GM18498 (cell line): Measurements from ENCODE around the gene CD4.
"Not testable (repeated sequence)": the region's sequence is repeated elsewhere in the genome, so short reads cannot be mapped to it uniquely, and the experiment has no call there.

Experiments used
- ATAC-seq: cut with Tn5 transposase; IDR thresholded peaks from one replicate; pipeline ENCODE4 v1.9.1; 2021; ENCODE audit warnings: mild to moderate bottlenecking, moderate library complexity; ENCODE audit not compliant: unreplicated experiment

The CD4 gene

DNA sequence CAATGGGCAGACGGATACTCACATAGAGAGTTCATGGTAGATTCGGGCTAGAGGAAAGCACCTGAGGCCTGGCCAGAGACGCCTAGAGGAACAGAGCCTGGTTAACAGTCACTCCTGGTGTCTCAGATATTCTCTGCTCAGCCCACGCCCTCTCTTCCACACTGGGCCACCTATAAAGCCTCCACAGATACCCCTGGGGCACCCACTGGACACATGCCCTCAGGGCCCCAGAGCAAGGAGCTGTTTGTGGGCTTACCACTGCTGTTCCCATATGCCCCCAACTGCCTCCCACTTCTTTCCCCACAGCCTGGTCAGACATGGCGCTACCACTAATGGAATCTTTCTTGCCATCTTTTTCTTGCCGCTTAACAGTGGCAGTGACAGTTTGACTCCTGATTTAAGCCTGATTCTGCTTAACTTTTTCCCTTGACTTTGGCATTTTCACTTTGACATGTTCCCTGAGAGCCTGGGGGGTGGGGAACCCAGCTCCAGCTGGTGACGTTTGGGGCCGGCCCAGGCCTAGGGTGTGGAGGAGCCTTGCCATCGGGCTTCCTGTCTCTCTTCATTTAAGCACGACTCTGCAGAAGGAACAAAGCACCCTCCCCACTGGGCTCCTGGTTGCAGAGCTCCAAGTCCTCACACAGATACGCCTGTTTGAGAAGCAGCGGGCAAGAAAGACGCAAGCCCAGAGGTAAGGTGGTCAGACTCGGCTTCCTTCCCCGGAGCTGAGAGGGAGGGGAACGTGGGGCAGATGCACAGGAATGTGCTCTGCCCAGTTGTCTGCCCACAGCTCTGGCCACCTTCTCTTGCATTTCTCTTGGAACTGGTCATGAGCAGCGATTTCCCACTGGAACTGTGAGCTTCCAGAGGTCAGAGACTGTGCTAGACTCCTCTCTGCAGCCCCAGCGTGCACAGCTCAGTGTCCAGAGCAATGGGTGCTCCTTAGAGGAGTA is at the start of gene CD4:
Gene CD4 (plus strand): TSS at position 557 of the 953 bp plus-strand sequence. CDS start 10,611 bp downstream, outside the sequence.
- no peak for ATAC-seq

DNA sequence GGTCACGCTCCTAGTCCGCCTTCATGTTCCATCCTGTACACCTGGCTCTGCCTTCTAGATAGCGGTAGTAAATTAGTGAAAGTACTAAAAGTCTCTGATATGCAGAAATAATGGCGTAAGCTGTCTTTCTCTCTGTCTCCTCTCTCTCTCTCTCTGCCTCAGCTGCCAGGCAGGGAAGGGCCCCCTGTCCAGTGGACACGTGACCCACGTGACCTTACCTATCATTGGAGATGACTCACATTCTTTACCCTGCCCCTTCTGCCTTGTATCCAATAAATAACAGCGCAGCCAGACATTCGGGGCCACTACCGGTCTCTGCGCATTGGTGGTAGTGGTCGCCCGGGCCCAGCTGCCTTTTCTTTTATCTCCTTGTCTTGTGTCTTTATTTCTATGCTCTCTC is 47.2 kb upstream of the CD4 start:
- ATAC-seq = not testable (repeated sequence)

DNA sequence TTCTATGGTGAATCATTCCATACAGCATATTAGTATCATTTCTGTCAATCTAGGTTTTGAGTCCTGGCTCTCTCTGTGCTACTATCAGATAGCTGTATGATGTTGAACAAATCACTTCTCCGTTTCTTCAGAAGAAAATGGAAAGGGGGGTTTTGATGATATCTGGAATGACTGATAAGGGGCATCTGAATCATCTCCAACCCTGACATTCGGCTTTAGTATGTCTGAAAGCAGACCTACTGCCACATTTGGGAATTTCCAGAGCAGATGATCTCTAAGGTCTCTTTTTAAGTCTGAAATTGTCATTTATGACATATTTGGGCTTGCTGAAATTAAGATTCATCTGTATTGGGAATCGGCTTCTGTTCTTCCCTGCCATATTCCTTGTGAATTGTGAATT is 46.5 kb upstream of the CD4 start:
- no peak for ATAC-seq

DNA sequence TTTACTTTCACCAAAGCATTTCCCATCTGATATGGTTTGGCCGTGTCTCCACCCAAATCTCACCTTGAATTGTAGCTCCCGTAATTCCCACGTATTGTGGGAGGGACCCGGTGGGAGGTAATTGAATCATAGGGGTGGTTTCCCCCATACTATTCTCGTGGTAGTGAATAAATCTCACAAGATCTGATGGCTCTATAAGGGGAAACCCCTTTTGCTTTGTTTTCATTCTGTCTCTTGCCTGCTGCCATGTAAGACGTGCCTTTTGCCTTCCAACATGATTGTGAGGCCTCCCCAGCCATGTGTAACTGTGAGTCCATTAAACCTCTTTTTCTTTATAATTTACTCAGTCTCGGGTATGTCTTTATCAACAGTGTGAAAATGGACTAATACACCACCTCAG is 46.0 kb upstream of the CD4 start:
- ATAC-seq = not testable (repeated sequence)

DNA sequence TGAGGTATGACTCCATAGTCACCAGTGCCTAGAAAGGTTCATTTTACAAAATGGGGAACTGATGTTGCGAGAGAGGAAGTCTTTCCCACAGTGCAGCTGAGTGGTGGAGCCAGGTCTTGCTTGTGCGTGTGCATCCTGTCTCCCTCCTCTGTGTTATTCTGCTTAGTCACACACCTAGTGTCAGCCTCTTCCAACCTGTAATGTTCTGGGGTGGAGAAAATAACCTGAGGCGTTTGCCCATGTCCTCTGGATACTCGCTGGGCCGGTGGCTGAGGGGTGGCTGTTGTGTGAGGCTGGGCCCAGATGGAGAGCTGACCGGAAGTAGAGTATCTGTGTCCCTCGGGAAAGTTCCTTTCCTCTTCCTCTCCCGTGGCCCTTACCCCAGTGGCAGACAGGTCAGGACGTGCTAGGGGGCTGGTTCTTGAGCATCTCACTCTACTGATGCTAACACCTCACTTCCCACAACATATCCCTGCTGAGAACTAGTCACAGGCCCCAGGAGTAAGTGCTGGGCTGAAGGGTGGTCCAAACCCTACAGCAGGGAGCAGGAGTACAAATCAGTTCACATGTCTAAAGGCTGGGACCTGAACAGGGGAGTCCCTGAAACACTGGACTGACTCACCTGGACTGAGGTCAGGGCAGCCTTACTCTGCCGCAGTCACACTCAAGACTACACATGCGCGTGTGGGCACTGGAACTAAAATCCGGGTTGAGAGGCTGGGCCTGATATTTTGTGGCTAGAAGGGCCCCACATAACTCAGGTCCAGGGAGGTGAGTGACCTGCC is 43.4 kb upstream of the CD4 start:
- no peak for ATAC-seq

DNA sequence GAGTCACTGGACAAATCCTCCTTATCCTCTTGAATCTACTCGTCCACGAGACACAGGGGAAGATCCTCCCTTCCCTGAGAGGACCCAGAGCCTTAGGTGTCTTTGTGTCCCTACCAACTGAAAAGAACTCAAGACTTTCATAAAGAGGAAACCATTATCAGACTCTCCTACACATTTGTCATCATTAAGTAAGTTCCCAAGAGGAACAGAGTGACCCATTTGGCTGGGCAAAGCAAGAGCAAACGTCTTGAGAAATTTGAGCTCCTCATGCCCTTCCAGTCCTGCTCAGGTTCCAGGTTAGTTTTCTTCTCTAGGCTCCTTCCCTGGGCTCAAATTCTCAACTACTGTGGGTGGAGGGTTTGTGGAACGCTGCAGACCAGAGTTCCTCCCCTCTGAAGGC is 42.1 kb upstream of the CD4 start:
- no peak for ATAC-seq

DNA sequence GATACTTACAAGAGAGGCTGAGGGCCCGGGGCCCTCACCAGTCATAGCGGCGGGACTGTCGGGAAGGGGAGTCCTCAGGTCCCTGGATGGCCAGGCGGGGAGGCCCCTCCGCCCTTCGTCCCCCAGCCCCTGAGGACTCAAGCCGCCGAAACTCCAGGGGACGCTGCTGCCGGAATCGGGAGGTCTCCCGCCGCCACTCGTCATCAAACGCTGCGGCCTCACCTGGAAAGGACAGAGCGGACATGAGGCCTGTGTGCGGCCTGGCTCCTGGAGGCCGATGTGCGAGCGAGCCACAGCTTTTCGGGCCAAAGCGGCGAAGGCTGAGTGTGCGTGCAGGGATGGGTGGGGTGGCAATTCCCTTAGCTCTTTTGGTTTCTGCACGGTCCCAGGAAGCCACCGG is 40.6 kb upstream of the CD4 start:
- ATAC-seq = no peak

DNA sequence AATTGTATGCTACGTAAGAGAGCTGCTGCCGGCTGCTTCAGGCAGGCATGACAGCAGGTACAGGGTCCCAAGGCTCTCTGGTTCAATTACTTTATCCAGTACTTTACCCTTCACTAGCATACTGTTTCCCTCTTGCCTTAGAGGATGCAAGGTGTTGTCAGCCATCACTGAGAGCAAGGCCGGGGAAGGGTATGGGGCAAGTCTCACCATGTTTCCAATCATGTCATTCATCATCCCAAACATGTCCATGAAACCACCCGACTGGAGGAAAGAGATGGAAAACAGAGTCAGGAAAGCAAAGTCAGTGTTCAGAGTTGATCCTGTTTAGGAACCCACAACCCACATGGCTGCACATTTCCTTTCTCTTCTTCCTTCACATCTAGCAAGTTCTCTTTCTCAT is 38.8 kb upstream of the CD4 start:
- no peak for ATAC-seq

DNA sequence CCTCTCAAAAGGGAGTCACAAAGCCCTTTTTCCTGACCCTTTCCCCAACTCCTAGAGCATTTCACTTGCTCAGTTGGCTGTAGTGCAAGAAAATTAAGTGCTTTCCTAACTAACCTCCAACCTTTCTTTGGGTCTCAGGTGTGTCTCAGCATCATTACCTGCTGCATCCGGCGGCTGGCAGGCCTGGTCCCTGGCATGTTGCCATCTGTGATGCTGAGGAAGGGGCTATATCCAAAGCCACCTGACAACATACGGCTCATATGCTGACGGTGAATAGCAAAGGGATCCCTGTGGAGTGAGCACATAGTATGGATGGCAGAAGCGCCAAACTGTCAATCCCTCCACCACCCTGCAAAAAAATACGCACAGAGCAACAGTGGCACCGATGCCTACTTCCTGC is 37.6 kb upstream of the CD4 start:
- no peak for ATAC-seq

DNA sequence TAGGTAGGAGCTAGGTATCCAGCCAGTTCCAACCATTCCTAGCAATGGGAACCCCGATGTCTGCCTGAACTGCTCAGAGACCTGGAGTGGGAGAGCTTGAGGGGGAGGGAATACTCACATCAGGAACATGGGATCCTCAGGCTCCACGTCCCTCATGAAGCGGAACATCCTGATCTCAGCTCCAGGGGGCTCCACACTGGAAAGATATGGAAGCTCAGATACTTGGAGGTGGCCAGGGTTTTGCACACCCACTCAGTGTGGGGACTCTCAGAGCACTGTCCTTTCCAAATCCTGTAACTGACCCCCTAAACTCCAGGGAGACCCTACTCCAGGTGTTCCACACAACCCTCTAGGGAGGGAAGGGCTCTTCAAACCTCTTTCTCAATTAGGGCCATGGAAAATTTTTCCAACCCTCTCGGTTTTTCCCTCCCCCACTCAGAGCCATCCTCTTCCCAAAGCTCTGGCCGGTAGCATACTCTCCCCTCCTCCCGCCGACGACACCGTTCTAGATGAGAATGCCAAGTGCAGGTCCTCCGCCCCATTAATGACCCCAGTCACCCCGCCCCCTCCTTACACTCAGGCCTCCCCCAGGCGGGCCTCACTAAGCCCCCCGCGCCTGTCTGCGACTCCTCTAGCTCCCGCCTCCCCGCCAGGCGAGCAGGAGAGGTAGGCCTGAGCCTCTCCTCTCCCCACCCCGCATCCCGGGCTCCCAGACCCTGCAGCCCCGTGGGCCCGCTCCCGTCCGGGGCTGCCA is 37.0 kb upstream of the CD4 start:
- ATAC-seq = no peak

DNA sequence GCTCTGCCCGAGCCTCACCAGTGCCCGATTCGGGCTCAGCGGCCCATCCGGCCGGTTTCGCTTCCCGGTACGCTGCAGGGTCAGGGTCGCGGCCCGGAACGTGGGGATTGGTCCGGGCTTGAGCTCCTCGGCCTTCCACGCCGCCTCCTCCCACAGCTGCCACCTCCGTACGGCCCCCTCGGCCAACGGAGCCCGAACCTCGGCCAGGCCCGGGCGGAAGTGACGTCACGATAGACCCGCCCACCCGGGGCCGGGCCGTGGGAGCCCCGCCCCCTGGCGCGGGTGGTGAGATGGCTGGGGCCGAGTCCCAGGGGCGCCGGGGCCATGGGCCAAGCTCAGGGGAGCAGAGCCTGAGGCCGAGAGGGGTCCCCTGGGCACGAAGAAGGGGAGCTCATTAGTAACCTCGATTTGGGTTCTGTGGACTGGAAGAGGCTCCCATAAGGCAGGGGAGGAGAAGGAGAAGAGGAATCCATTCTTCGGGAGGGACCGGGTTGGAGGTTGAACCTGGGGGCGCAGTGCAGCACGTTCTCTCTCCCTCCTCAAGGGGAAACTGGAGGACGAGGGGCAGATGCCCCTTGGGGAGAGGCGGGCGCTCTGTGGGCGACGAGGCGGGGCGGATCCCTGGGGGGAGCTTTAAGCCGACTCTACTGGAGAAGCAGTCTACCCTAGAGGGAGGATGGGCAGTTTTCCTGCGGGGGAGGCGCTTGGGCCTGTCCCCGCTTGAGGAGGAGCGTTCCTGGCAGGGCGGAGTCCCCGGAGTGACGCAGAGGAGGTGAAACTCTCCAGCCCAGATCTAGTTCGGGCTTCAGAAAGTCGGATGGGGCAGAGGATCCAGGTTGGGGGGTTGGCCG is 36.2 kb upstream of the CD4 start, which contains the start of gene MLF2:
Gene MLF2 (minus strand): TSS at position 221 of the 851 bp plus-strand sequence. CDS start 807 bp downstream, outside the sequence.
- peak; percentile 91 for ATAC-seq

DNA sequence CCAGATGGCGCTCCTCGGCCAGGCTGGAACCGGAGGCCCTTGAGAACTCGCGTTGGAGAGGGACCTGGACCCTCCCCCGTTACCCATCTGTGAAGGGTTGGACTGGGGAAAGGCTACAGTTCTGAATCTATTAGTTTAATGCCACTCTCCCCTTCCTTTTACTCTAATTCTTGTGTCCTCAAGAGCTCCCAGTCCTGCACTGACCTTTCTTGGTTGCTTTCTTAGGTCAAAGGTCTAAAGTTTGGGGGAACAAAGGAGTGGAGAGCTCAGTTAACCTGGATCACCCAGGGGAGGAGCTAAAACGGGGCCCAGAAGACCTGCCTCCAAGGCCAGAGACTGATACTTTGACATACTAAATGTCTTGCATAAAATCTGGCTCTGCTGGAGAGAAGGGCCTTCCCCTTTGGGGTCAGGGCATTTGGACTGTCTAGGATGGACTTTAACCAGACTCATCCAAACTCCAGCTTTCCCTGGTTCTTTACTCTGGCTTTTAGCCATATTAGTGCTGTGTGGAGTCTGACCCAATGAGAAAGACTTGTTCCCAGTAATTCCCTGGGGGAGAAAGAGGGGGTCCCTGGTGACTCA is 35.5 kb upstream of the CD4 start:
- no peak for ATAC-seq

DNA sequence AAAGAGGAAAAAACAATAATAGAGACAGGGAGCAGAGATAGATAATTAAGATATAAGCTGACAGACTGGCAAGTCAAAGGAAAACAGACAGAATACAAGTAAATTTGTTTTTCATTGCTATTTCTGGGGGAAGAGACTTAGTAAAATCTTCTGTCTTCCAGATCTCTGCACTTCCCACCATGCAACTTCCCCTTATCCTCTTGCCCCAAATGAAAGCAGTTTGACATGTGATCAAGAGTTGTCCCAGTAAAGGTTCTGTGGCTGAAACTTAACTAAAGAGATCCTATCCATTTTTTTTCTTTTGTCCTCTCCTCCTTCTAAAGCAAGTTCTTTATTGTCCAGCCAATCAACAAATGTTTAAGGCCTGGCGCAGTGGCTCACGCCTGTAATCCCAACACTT is 34.9 kb upstream of the CD4 start:
- no peak for ATAC-seq

DNA sequence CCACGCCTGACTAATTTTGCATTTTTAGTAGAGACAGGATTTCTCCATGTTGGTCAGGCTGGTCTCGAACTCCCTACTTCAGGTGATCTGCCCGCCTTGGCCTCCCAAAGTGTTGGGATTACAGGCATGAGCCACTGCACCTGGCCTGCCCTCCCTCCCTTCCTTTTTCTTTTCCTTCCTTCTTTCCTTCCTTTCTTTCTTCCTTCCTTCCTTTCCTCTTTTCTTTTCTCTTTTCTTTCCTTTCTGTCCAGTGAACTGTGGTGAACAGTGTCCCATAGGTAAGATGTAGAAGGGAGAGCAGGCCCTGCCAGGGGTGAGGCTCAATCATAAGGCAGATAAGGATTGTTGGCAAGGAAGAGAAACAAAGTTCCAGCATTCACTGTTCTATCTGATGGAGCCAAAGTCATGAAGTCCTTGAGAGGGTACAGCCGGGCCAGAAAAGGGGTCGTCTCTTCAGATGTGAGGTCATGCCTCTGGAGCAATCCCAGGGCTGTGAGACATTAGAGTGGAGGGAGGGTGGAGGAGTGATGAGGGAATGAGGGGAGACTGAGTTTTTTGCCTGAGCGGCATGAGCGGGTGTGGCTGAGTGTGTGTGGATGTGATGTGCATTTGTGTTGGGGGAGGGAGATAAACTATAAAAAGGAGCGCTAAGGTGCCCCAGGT is 32.2 kb upstream of the CD4 start:
- no peak for ATAC-seq

DNA sequence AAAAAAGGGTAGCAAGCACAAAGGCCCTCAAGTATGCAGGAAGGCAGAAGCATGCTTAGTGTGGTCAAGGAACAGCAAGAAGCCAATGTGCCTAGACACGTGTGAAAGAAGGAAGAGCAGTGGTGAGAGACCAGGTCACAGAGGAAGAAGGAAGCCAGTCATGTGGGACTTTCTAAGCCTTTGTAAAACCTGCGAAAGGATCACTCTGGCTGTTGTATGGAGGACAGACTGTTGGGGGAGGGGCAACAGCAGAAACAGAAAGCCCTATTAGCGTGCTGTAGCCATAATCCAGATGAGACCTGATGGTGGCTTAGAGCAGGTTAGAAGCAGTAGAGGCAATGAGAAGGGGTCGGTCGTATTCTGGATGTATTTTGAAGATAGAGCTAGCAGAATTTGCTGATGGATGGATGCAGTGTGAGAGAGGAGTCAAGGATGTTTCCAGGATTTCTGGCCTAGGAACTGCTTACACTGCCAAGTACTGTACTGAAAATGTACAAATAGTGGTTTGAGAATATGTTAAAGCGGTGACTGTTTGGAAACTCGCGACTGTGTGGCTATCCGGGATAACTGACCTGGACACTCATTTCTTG is 30.7 kb upstream of the CD4 start:
- no peak for ATAC-seq

DNA sequence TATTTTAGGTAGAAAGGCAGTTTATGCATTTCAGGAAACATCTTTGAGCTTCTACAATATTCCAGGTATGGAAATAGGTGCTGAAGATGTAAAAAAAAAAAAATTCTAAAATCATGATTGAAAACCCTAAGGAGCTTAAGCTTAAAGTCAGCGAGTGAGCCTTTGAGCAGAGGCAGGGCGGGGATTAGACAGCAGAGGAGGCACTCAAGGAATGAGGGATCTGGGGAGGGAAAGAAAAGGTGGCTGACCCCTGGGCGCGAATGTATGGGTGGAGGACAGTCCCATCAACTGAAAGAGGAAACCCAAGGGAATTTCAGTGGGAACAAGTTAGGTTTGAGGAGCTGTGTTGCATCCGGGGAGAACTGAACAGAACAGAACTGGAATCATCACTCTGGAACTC is 29.6 kb upstream of the CD4 start:
- ATAC-seq = no peak

DNA sequence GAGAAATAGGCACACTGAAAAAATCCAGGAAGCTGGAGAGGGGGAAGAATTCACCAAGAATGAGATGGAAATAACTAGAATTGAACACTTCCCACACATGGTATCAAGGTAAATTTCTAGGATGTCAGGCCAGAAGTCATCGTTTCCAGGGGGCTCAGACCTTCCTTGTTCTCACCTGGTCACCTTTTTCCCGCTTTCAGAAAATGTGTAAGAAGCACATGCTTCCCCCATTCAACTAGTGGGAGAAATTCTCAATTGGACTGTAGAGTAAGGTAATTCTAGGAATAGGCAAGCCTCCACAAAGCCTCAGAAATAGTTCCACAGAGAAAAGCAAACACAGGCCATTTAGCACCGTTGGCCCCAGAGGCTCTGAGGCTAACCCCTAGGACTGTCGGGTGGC is 25.9 kb upstream of the CD4 start:
- ATAC-seq = no peak

DNA sequence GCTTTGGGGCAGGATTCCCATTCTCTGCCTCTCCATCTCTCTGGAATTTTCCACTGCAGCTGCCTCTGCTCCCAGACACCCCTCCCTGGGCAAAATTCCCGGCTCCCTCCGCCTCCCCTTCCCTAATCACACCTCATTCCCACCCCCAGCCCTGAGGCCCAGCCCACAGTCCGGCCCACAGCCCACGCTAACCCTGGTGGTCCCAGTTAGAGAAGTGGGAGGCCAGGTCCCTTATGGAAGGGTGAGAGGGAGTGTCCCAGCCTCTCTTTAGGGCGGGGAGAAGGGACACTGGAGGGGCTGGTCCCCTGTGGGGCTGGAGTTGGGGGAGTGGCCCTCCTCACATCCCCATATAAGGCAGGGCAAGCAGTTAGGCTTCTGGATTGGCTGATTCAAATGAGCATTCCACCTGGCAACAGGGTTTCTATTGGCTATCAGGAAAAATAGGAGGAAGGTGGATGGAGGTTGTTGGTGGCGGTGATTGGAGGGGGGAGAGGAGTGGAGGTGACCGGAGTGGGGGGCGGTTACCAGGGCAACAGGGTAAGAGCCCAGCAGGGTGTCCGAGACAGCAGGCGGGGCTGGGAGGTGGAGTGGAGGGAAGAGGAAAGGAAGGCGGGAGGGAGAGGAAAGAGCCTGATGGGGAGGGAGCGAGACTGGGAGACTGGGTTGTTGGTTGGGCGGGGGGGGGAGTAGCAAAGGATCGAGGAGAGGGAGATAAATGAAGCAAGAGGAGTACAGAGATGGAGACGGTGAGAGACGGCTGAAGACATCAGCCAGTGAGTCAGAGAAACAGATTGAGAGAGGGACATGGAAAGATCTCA is 25.1 kb upstream of the CD4 start:
- peak; percentile 77 for ATAC-seq
